ENCODE results near the gene DCHS1.

DNA sequence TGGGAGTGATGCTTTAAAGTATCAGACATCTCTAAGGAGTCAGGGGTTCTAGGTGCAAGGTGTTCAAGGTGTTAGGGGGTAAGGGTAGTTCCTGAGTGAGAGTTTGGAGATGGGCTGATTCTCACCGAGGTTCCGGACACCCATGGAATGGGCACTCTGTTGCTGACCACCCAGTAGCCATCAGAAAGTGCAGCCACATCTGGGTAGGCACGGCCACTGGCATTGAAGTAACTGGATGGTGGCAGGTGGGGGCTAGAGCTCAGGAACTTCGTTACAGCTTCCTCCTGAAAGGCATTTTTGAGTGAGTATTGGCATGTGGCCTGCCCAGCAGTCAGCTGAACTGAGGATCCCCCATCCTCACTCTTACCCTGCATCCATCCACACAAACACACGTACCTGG is 40.6 kb downstream of the DCHS1 start:
- TF ChIP-seq, protein P1, sequence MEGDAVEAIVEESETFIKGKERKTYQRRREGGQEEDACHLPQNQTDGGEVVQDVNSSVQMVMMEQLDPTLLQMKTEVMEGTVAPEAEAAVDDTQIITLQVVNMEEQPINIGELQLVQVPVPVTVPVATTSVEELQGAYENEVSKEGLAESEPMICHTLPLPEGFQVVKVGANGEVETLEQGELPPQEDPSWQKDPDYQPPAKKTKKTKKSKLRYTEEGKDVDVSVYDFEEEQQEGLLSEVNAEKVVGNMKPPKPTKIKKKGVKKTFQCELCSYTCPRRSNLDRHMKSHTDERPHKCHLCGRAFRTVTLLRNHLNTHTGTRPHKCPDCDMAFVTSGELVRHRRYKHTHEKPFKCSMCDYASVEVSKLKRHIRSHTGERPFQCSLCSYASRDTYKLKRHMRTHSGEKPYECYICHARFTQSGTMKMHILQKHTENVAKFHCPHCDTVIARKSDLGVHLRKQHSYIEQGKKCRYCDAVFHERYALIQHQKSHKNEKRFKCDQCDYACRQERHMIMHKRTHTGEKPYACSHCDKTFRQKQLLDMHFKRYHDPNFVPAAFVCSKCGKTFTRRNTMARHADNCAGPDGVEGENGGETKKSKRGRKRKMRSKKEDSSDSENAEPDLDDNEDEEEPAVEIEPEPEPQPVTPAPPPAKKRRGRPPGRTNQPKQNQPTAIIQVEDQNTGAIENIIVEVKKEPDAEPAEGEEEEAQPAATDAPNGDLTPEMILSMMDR (IDR thresholded peaks at IDR 0.05), result no peak
- no peak for TF ChIP-seq POLR2AphosphoS5 (IDR thresholded peaks at IDR 0.05)

Measured in upper lobe of left lung (tissue), 4 donors.